ENCODE data around the gene PROSER3. TPM values are rescaled to one million over a fixed set of nuclear protein-coding genes. Genes with fewer than 3 reads are reported as not detected.

Gene PROSER3
- total and polyA plus RNA-seq, 2 of the 13 experiments (the other 11 are each of a cell fraction or from before 2014, with no cell fraction given): 5.1 to 5.7 TPM

DNA sequence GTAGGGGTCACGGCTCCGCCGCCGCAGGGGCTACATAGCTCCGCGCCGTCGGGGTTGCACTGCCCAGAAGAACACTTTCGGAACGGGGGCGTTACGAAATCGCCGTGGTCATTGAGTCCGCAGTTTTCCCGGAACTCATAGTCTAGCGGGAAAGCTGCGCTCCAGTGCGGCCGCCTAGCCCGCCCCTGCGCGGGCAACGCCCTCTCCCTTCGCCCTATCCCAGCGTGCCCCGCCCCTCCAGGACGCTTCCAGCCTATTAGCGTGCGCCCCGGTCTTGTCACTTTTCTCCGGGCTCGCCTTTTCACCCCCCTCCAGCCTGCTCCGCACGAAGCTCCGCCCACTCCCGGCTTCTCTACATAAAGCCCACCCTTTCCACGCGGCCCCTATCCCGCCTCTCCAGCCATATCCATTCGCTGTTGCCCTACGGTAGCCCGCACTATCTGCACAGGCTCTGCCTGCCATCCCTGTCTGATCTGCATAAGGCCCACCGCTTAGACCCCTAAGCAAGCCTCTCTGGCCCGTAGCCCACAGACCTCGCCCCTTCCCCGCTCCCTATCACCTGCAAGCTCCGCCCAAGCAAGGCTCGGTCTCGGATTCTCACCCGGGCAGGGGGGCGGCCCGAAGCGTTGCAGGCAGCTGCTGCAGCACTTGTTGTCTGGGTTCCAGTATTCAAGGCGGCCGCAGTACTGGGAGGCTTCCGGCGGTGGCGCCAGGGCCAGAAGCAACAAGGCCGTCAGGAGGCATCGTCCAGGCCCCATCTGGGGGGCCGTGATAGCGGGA lies 17.4 kb upstream of the PROSER3 start (continued):
- TF ChIP-seq, protein P1, sequence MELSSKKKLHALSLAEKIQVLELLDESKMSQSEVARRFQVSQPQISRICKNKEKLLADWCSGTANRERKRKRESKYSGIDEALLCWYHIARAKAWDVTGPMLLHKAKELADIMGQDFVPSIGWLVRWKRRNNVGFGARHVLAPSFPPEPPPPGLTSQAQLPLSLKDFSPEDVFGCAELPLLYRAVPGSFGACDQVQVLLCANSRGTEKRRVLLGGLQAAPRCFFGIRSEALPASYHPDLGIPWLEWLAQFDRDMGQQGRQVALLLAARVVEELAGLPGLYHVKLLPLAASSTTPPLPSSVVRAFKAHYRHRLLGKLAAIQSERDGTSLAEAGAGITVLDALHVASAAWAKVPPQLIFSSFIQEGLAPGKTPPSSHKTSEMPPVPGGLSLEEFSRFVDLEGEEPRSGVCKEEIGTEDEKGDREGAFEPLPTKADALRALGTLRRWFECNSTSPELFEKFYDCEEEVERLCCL (CRISPR knock-in tag; IDR thresholded peaks at IDR 0.05; ENCODE audit: borderline replicate concordance): no peak
- 0 out of 2 replicates have a peak, but pooled peaks have one; percentile 63 for TF ChIP-seq SIN3B (IDR thresholded peaks at IDR 0.05; ENCODE audit: low read length)
- peak; percentile 51 for TF ChIP-seq ZNF275 (CRISPR knock-in tag; IDR thresholded peaks at IDR 0.05; ENCODE audit: borderline replicate concordance)
- TF ChIP-seq HOXA9 (CRISPR knock-in tag; IDR thresholded peaks at IDR 0.05; ENCODE audit: borderline replicate concordance): peak; percentile 57; the same call in 1 of the 2 replicates
- no peak for TF ChIP-seq TRIM24 (CRISPR knock-in tag; IDR thresholded peaks at IDR 0.05)
- no peak for TF ChIP-seq JDP2 (CRISPR knock-in tag; IDR thresholded peaks at IDR 0.05; ENCODE audit: borderline replicate concordance)
- no peak for TF ChIP-seq SMAD3 (CRISPR knock-in tag; IDR thresholded peaks at IDR 0.05)
- no peak for TF ChIP-seq HMGA1 (CRISPR knock-in tag; conservative IDR thresholded peaks at IDR 0.05)
- peak; percentile 86 for TF ChIP-seq ZFX (CRISPR knock-in tag; IDR thresholded peaks at IDR 0.05; ENCODE audit: low read depth)
- TF ChIP-seq, protein P2, sequence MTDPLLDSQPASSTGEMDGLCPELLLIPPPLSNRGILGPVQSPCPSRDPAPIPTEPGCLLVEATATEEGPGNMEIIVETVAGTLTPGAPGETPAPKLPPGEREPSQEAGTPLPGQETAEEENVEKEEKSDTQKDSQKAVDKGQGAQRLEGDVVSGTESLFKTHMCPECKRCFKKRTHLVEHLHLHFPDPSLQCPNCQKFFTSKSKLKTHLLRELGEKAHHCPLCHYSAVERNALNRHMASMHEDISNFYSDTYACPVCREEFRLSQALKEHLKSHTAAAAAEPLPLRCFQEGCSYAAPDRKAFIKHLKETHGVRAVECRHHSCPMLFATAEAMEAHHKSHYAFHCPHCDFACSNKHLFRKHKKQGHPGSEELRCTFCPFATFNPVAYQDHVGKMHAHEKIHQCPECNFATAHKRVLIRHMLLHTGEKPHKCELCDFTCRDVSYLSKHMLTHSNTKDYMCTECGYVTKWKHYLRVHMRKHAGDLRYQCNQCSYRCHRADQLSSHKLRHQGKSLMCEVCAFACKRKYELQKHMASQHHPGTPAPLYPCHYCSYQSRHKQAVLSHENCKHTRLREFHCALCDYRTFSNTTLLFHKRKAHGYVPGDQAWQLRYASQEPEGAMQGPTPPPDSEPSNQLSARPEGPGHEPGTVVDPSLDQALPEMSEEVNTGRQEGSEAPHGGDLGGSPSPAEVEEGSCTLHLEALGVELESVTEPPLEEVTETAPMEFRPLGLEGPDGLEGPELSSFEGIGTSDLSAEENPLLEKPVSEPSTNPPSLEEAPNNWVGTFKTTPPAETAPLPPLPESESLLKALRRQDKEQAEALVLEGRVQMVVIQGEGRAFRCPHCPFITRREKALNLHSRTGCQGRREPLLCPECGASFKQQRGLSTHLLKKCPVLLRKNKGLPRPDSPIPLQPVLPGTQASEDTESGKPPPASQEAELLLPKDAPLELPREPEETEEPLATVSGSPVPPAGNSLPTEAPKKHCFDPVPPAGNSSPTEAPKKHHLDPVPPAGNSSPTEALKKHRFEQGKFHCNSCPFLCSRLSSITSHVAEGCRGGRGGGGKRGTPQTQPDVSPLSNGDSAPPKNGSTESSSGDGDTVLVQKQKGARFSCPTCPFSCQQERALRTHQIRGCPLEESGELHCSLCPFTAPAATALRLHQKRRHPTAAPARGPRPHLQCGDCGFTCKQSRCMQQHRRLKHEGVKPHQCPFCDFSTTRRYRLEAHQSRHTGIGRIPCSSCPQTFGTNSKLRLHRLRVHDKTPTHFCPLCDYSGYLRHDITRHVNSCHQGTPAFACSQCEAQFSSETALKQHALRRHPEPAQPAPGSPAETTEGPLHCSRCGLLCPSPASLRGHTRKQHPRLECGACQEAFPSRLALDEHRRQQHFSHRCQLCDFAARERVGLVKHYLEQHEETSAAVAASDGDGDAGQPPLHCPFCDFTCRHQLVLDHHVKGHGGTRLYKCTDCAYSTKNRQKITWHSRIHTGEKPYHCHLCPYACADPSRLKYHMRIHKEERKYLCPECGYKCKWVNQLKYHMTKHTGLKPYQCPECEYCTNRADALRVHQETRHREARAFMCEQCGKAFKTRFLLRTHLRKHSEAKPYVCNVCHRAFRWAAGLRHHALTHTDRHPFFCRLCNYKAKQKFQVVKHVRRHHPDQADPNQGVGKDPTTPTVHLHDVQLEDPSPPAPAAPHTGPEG (CRISPR knock-in tag; IDR thresholded peaks at IDR 0.05): no peak
- TF ChIP-seq, protein P3, sequence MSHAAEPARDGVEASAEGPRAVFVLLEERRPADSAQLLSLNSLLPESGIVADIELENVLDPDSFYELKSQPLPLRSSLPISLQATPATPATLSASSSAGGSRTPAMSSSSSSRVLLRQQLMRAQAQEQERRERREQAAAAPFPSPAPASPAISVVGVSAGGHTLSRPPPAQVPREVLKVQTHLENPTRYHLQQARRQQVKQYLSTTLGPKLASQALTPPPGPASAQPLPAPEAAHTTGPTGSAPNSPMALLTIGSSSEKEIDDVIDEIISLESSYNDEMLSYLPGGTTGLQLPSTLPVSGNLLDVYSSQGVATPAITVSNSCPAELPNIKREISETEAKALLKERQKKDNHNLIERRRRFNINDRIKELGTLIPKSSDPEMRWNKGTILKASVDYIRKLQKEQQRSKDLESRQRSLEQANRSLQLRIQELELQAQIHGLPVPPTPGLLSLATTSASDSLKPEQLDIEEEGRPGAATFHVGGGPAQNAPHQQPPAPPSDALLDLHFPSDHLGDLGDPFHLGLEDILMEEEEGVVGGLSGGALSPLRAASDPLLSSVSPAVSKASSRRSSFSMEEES (CRISPR knock-in tag; IDR thresholded peaks at IDR 0.05): peak; percentile 47; the same call in 1 of the 2 replicates
- no peak for TF ChIP-seq ZNF180 (CRISPR knock-in tag; IDR thresholded peaks at IDR 0.05; ENCODE audit: borderline replicate concordance, low read depth)
- 0 out of 2 replicates have a peak, but pooled peaks have one; percentile 36 for TF ChIP-seq KMT2A (CRISPR knock-in tag; IDR thresholded peaks at IDR 0.05)
- TF ChIP-seq BCL6 (CRISPR knock-in tag; IDR thresholded peaks at IDR 0.05): no peak; the same call in 1 of the 2 replicates
- TF ChIP-seq ZBTB38 (CRISPR knock-in tag; IDR thresholded peaks at IDR 0.05): no peak; the same call in 1 of the 2 replicates
- no peak for TF ChIP-seq RCOR2 (CRISPR knock-in tag; IDR thresholded peaks at IDR 0.05)
- no peak for TF ChIP-seq NFE2L2 (IDR thresholded peaks at IDR 0.05; ENCODE audit: low read length)
- no peak for TF ChIP-seq FIP1L1 (IDR thresholded peaks at IDR 0.05; ENCODE audit: borderline replicate concordance, insufficient read depth, low read depth, low read length)

Measured in HepG2 (cell line).